Thyroid gland (tissue), 4 donors: ENCODE data around the gene CALD1. TPM values are rescaled to one million over a fixed set of nuclear protein-coding genes. Genes with fewer than 3 reads are reported as not detected.

Source experiments
- DNase-seq, 2 donors: peaks; one replicate each; pipeline ENCODE4 v3.0.0-alpha.2; 2019
- H3K27ac ChIP-seq, 3 donors: fragments of 200-600 bp; sonication (generic); 1 replicate in 2 of 3; 2 replicates in 1 of 3; pipeline ENCODE4 v1.5.1; 2016 to 2019; ENCODE audit warnings: mild to moderate bottlenecking in 1 of 3, moderate library complexity in 1 of 3
- H3K27me3 ChIP-seq: fragments of 200-600 bp; sonication (generic); one replicate; pipeline ENCODE4 v1.5.1; 2019
- H3K36me3 ChIP-seq, 2 donors: fragments of 200-600 bp; sonication (generic); one replicate each; pipeline ENCODE4 v1.5.1; 2016 to 2019
- H3K4me1 ChIP-seq, 2 donors: fragments of 200-600 bp; sonication (generic); one replicate each; pipeline ENCODE4 v1.5.1; 2017 to 2019
- H3K4me3 ChIP-seq, 3 donors: fragments of 200-600 bp; sonication (generic); replicated peaks in 1 of 3; 1 replicate in 2 of 3; 2 replicates in 1 of 3; pipeline ENCODE4 v1.5.1; 2016; ENCODE audit warnings: mild to moderate bottlenecking in 1 of 3
- H3K9me3 ChIP-seq: fragments of 200-600 bp; sonication (generic); one replicate; pipeline ENCODE4 v1.5.1; 2017
- CTCF ChIP-seq, 6 experiments: fragments of 200-600 bp in 3 of 6; fragments of 450-650 bp in 3 of 6; sonication (generic) in 3 of 6; IDR thresholded peaks; one replicate each; pipeline ENCODE4 v1.5.1; 2016 to 2019; ENCODE audit warnings: antibody characterized with exemption in 6 of 6, mild to moderate bottlenecking in 2 of 6, inconsistent platforms in 1 of 6, moderate library complexity in 1 of 6
- POLR2A ChIP-seq, 2 donors: fragments of 450-650 bp; IDR thresholded peaks; one replicate each; pipeline ENCODE4 v1.6.1; 2017; ENCODE audit warnings: antibody characterized with exemption in 2 of 2, mild to moderate bottlenecking in 2 of 2, moderate library complexity in 1 of 2
- WGBS, 2 donors: methylation state at CpG; one replicate each; pipeline ENCODE4 v1.1.5; 2017; 5-methylcytosine and 5-hydroxymethylcytosine counted together
- intact Hi-C: fragments of 100-400 bp; cut with DNase I; formaldehyde crosslinking; loops from one replicate; pipeline ENCODE4 v1.15.1; 2023
- total RNA-seq, 4 donors: library from RNA; depleted of rRNA; stranded (reverse); fragments of >200 nt; gene quantifications; one replicate each; pipeline ENCODE4 v1.2.3, GENCODE V29; 2016

The CALD1 gene
- total RNA-seq, 4 donors from 2014 or later = 141 to 223 (median 169) TPM

GRCh38 chr7:134831862-134832261 is 52.4 kb downstream of the CALD1 start:
- H3K27me3 ChIP-seq = no peaks in the 10 kb centered on the region
- peak; percentile 33 to 49 for DNase-seq
- TF ChIP-seq POLR2A (IDR thresholded peaks at IDR 0.05) = peak in 1 of 2 donors; percentile 14
- TF ChIP-seq CTCF (IDR thresholded peaks at IDR 0.05) = no peak
- no peaks in the 10 kb centered on the region for H3K9me3 ChIP-seq
- intact Hi-C loops = no loop called here
- H3K4me1 ChIP-seq = peaks cover 6 to 14% of the 10 kb centered on the region in 2 donors
- H3K36me3 ChIP-seq = no peaks in the 10 kb centered on the region
- H3K27ac ChIP-seq = peak overlapping the region in 1 of 3 donors; percentile 45
- 53 to 64% methylated on average over 15 of the region's 15 CpGs for WGBS, 2 donors
- H3K4me3 ChIP-seq = no peak overlapping the region

- Histone ChIP-seq H3K36me3 (no peaks in the 10 kb centered on the region), H3K4me1 (peaks cover 6 to 11% of the 10 kb centered on the region in 2 donors), H3K27me3 (no peaks in the 10 kb centered on the region), H3K4me3 (no peak overlapping the region), H3K9me3 (no peaks in the 10 kb centered on the region), H3K27ac (peak overlapping the region in 1 of 3 donors; percentile 45)
- WGBS, 2 donors = 83 to 87% methylated on average over 3 of the region's 3 CpGs
- intact Hi-C loops = no loop called here
- DNase-seq = no peak
- TF ChIP-seq CTCF (IDR thresholded peaks at IDR 0.05) = no peak
- no peak for TF ChIP-seq POLR2A (IDR thresholded peaks at IDR 0.05)
Observed at GRCh38 chr7:134832367-134832766, 52.9 kb downstream of the CALD1 start.

DNA sequence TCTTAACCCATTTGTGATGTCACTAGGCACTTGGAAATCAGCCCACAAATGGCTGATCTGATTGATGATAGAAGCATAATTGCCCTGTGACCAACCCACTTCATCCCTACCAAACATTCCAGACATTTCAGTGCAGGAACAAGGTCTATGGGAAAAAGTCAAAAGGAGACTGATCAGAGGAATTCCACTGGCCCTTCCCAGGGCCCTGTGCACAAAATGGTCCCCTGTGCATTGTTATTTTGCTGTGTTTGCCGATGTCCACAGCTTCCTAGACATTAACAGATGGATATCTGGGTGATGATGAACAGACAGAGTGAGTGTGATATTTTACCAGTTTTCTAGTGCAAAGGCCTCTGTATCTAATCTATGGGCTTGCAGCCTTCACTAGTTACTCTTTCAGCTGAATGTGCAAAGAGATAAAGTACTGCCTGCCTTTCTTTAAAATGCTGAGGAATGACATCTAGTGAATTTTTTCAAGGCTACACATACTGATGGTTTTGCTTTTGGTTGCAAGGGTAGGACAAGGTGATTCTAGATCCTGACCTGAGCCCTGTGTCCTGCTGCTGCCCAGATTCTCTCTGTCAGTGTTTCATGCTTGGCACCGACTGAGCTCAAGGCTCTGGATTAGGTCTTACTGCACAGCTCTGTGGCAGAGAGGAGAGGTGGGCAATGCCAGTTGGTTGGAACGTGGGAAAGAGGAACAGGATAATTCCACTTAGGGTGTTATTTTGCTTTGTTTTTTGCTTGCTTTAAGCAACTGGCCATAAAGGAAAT is 55.4 kb downstream of the CALD1 start:
- TF ChIP-seq CTCF (IDR thresholded peaks at IDR 0.05) (no peak), POLR2A (IDR thresholded peaks at IDR 0.05) (no peak)
- Histone ChIP-seq H3K9me3 (no peaks in the 10 kb centered on the region), H3K27me3 (no peaks in the 10 kb centered on the region), H3K4me3 (no peak overlapping the region), H3K36me3 (no peaks in the 10 kb centered on the region), H3K4me1 (no peaks in the 10 kb centered on the region), H3K27ac (peak overlapping the region in 2 of 3 donors; percentile 27 to 64)
- no peak for DNase-seq
- intact Hi-C loops = no loop called here
- 74 to 78% methylated on average over 3 of the region's 3 CpGs for WGBS, 2 donors

GRCh38 chr7:134835463-134835823 is 56.0 kb downstream of the CALD1 start:
- intact Hi-C loops = no loop called here
- Histone ChIP-seq H3K27ac (peak overlapping the region in 2 of 3 donors; percentile 27 to 64), H3K9me3 (no peaks in the 10 kb centered on the region), H3K4me1 (no peaks in the 10 kb centered on the region), H3K27me3 (no peaks in the 10 kb centered on the region), H3K4me3 (no peak overlapping the region), H3K36me3 (no peaks in the 10 kb centered on the region)
- TF ChIP-seq CTCF (IDR thresholded peaks at IDR 0.05) (no peak), POLR2A (IDR thresholded peaks at IDR 0.05) (no peak)
- 87 to 91% methylated on average over 4 of the region's 4 CpGs for WGBS, 2 donors
- DNase-seq = no peak

- Histone ChIP-seq H3K4me1 (no peaks in the 10 kb centered on the region), H3K27ac (peak overlapping the region; percentile 22 to 64 (median 27)), H3K27me3 (no peaks in the 10 kb centered on the region), H3K36me3 (no peaks in the 10 kb centered on the region), H3K4me3 (no peak overlapping the region), H3K9me3 (no peaks in the 10 kb centered on the region)
- TF ChIP-seq POLR2A (IDR thresholded peaks at IDR 0.05) (no peak), CTCF (IDR thresholded peaks at IDR 0.05) (no peak)
- DNase-seq = no peak
- WGBS, 2 donors = 74 to 81% methylated on average over 6 of the region's 6 CpGs
- intact Hi-C loops = no loop called here
Observed at GRCh38 chr7:134836447-134836846, 57.0 kb downstream of the CALD1 start.
